HAP-1 (cell line): ENCODE results near the gene SNRNP200.

Source experiments
- DNase-seq, 2 experiments: peaks; one replicate each; pipeline ENCODE4 v3.0.0-alpha.2; 2016 to 2020; ENCODE audit warnings: low spot score in 2 of 2
- H3K27me3 ChIP-seq: fragments of 250-450 bp; sonication (Bioruptor Pico); 2 replicates; pipeline ENCODE4 v1.5.1; 2020; ENCODE audit warnings: low read depth, mild to moderate bottlenecking, moderate library complexity
- H3K36me3 ChIP-seq: fragments of 250-450 bp; sonication (Bioruptor Pico); replicated peaks from 2 replicates; pipeline ENCODE4 v1.5.1; 2020; ENCODE audit warnings: mild to moderate bottlenecking
- H3K4me1 ChIP-seq: fragments of 250-450 bp; sonication (Bioruptor Pico); 2 replicates; pipeline ENCODE4 v1.5.1; 2020; ENCODE audit warnings: mild to moderate bottlenecking
- H3K4me3 ChIP-seq: fragments of 250-450 bp; sonication (Bioruptor Pico); 2 replicates; pipeline ENCODE4 v1.5.1; 2020; ENCODE audit warnings: mild to moderate bottlenecking, moderate library complexity
- H3K9me3 ChIP-seq: fragments of 250-450 bp; sonication (Bioruptor Pico); 2 replicates; pipeline ENCODE4 v1.5.1; 2020; ENCODE audit warnings: mild to moderate bottlenecking, moderate library complexity
- in situ Hi-C: fragments of 300-500 bp; cut with MboI; formaldehyde crosslinking; loops from 3 replicates; pipeline ENCODE4 v1.14.3; 2020; ENCODE audit warnings: low sequenced_read_pairs, inconsistent platforms, mixed read lengths

Gene SNRNP200

DNA sequence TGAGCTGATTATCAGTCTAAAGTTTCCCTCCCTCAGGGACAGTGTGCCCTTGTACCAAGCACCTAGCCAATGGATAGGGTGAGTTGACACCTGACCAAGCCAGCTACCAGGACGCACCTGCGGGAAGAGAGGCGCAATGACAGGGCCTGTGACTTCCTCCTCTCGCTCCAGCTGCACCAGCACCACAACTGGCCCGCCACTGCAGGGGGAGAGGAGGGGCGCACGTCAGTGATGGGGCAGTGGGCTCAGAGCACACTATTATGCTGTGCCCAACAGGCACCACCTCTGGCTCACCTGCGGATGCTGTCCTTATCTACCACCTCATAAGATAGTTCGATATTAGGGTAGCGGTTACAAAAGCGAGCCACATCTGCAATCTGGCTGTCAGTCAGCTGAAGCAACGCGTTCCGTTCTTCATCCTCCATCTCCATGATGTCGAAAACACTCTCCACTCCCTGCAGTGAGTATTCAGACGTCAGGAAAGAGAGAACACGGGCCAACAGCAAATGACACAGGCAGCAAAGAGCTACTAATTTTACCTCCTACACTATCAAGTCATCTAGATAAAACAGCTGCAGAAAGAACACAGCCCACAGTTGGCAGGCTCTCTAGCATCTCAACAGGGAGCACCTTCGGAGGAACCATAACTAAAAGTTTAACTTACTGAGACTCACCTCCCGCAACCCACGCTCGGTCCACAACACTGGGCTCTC lies 28.4 kb downstream of the SNRNP200 start:
- Histone ChIP-seq H3K9me3 (no peaks in the 10 kb centered on the region), H3K27me3 (no peaks in the 10 kb centered on the region), H3K4me3 (no peak overlapping the region), H3K36me3 (peaks cover 87% of the 10 kb centered on the region), H3K4me1 (no peaks in the 10 kb centered on the region)
- no peak for DNase-seq
- in situ Hi-C loops: no loop called here

- in situ Hi-C loops: no loop called here
- no peaks in the 10 kb centered on the region for H3K4me1 ChIP-seq
- DNase-seq: no peak
- no peak overlapping the region for H3K4me3 ChIP-seq
- H3K36me3 ChIP-seq: peaks cover 87% of the 10 kb centered on the region
- no peaks in the 10 kb centered on the region for H3K9me3 ChIP-seq
- no peaks in the 10 kb centered on the region for H3K27me3 ChIP-seq
Observed at GRCh38 chr2:96274355-96275056, 30.8 kb downstream of the SNRNP200 start.

DNA sequence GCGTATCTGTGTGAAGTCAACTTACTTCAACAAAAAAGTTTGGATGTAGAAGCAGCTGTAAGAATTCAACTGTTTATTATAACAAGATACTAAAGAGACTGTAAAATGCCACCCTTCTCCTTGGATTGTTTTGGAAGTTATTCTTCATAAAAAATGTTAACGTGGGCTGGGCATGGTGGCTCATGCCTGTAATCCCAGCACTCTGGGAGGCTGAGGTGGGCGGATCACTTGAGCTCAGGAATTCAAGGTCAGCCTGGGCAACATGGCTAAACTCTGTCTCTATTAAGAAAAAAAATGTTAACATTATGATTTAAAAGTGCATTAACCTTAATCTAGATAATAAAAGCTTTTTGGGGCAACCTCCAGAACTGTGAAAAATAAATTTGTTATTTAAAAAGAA lies 31.6 kb downstream of the SNRNP200 start:
- no peaks in the 10 kb centered on the region for H3K27me3 ChIP-seq
- DNase-seq: no peak
- no peaks in the 10 kb centered on the region for H3K9me3 ChIP-seq
- H3K4me1 ChIP-seq: no peaks in the 10 kb centered on the region
- peaks cover 87% of the 10 kb centered on the region for H3K36me3 ChIP-seq
- in situ Hi-C loops: no loop called here
- H3K4me3 ChIP-seq: no peak overlapping the region

DNA sequence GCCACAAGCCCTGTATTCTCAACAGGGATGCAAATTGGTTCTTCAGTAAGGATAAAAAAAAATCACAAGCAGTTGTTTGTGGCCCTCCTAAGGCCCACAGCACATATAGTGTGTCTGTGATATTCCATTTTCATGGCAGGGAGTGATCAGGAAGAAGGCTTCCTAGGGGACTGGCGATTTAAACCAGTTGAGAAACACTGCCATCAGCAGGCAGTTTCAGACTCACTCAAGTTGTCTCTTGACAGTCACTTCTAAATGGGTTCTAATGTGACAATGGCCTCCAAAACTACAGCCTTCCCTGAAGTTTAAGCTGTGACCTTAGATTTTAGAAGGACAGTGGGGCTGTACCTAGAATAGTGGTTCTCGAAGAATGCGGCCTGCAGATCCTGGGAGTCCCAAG lies 33.4 kb downstream of the SNRNP200 start:
- H3K36me3 ChIP-seq: peaks cover 85% of the 10 kb centered on the region
- DNase-seq: no peak
- in situ Hi-C loops: no loop called here
- H3K9me3 ChIP-seq: no peaks in the 10 kb centered on the region
- H3K4me3 ChIP-seq: no peak overlapping the region
- no peaks in the 10 kb centered on the region for H3K4me1 ChIP-seq
- H3K27me3 ChIP-seq: no peaks in the 10 kb centered on the region

DNA sequence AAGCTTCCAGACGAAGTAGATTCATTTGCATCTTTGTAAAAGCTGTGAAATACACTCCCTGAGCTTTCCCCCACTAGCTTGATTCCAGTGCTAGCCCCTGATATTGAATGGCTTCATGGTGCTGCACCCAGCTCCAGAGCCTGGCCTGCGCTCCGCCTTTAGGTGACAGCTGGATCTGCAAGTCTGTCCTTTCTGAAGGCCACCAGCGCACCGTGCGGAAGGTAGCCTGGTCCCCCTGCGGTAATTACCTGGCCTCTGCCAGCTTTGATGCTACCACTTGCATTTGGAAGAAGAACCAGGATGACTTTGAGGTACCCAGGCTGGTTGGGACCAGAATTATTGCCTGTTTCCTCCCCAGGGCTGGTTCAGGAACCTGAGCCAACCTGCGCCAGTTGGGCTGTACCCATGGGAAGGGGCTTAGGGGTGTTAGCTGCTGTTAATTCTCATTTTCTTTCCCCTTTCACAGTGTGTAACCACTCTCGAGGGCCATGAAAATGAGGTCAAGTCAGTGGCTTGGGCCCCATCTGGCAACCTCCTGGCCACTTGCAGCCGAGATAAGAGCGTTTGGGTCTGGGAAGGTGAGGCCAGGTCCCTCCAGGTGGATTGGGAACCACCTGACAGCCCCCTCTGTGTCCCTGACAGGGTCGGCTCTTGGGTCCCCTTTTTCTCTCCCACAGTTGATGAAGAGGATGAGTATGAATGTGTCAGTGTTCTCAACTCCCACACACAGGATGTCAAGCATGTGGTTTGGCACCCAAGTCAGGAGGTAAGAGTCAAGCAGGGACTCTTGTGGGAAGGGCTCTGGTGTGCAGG lies 38.0 kb downstream of the SNRNP200 start:
- in situ Hi-C loops: no loop called here
- Histone ChIP-seq H3K9me3 (no peaks in the 10 kb centered on the region), H3K36me3 (peaks cover 51% of the 10 kb centered on the region), H3K27me3 (no peaks in the 10 kb centered on the region), H3K4me1 (peaks cover 9% of the 10 kb centered on the region), H3K4me3 (peak overlapping the region; percentile 96)
- DNase-seq: peak; percentile 24 to 71

DNA sequence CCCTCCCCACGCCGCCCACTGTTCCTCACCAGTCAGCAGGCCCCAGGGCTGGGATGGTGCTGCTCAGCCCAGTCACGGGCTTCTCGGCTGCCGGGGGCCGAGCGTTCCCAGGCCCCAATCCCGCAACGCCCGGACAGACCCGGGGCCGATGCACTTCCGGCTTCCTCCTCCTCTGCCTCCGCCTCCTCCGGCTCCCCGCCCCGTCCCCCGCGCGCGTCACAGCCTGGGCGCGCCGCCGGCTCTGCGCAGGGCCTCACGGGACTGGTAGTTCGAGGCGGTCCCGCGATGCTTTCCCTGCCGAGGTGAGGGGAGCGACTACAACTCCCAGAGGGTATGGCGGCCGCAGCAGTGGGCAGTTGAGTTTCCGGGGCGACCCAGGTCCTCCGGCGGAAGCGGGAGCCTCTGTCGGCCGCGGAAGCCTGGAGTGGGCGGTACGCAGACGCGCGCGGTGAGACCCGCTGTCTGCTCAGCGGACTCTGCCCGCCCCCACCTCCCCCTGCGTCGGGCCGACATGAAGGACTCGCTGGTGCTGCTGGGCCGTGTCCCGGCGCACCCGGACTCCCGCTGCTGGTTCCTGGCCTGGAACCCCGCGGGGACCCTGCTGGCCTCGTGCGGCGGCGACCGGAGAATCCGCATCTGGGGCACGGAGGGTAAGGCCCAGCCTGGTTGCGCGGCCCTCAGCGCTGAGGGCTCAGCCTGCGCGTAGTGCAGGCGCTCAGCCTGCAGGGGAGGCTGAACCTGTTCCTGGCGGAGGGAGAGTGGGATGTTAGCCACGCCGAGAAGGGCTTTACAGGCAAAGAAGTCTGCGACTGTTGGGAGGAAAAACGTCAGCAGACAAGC lies 39.3 kb downstream of the SNRNP200 start, which contains the start of the genes CIAO1 and TMEM127:
Gene CIAO1, plus strand, starts transcription at position 386 of the 840 bp plus-strand sequence. Its CDS starts 126 bp downstream, at position 512.
Gene TMEM127, minus strand, starts transcription at position 158 of the 840 bp plus-strand sequence. CDS start 616 bp downstream, outside the sequence.
- Histone ChIP-seq H3K4me3 (peak within 1 kb of the TSS; percentile 96), H3K4me1 (peaks cover 9% of the 10 kb centered on the region), H3K36me3 (peaks cover 43% of the 10 kb centered on the region), H3K9me3 (no peaks in the 10 kb centered on the region), H3K27me3 (no peaks in the 10 kb centered on the region)
- in situ Hi-C loops: no loop called here
- peak; percentile 98 to 99 for DNase-seq

GRCh38 chr2:96265349-96265839 lies 40.0 kb downstream of the SNRNP200 start:
- DNase-seq: peak; percentile 4 to 71
- in situ Hi-C loops: no loop called here

GRCh38 chr2:96264656-96265348 lies 40.5 kb downstream of the SNRNP200 start:
- peak overlapping the region; percentile 96 for H3K4me3 ChIP-seq
- in situ Hi-C loops: loop anchor here (5.0 kb wide), 1 partner anchor 63 kb away; no protein-coding TSS in a partner anchor

More at GRCh38 chr2:96265349-96265839, 40.0 kb downstream of the SNRNP200 start:
- peaks cover 41% of the 10 kb centered on the region for H3K36me3 ChIP-seq
- H3K4me1 ChIP-seq: peaks cover 12% of the 10 kb centered on the region
- H3K27me3 ChIP-seq: no peaks in the 10 kb centered on the region
- no peaks in the 10 kb centered on the region for H3K9me3 ChIP-seq
- H3K4me3 ChIP-seq: peak overlapping the region; percentile 96

DNA sequence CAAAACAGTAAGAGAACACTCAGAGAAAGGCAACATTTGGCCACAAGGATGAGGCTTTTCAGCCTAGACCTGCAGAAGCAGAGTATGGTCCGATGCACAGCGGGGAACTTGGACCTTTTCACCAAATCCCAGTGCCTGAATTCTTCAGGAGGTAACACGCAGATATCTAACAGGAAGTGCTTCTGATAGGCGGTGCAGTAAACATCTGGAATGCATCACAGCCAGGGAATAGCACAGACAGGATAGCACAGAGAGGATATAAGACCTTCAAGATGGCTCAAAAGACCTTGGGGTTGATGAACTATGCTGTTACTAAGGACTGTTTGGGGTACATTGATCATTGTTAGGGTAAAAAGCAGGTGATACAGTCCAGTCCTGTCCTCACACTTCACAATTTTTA lies 41.3 kb downstream of the SNRNP200 start:
- in situ Hi-C loops: loop anchor here (5.0 kb wide), 1 partner anchor 62 kb away; no protein-coding TSS in a partner anchor
- Histone ChIP-seq H3K4me3 (peak overlapping the region; percentile 96; the same call in 1 of the 2 replicates), H3K36me3 (peaks cover 42% of the 10 kb centered on the region), H3K9me3 (no peaks in the 10 kb centered on the region), H3K27me3 (no peaks in the 10 kb centered on the region), H3K4me1 (peaks cover 12% of the 10 kb centered on the region)
- no peak for DNase-seq

More at GRCh38 chr2:96264656-96265348, 40.5 kb downstream of the SNRNP200 start:
- H3K9me3 ChIP-seq: no peaks in the 10 kb centered on the region
- DNase-seq: peak; percentile 53 to 62
- H3K36me3 ChIP-seq: peaks cover 45% of the 10 kb centered on the region
- H3K4me1 ChIP-seq: peaks cover 12% of the 10 kb centered on the region
- no peaks in the 10 kb centered on the region for H3K27me3 ChIP-seq

- H3K36me3 ChIP-seq: peaks cover 24% of the 10 kb centered on the region
- no peak overlapping the region for H3K4me3 ChIP-seq
- in situ Hi-C loops: loop anchor here (5.0 kb wide), 1 partner anchor 60 kb away; no protein-coding TSS in a partner anchor
- peaks cover 12% of the 10 kb centered on the region for H3K4me1 ChIP-seq
- no peak for DNase-seq
- H3K9me3 ChIP-seq: no peaks in the 10 kb centered on the region
- no peaks in the 10 kb centered on the region for H3K27me3 ChIP-seq
Observed at GRCh38 chr2:96262306-96262705, 43.0 kb downstream of the SNRNP200 start.

DNA sequence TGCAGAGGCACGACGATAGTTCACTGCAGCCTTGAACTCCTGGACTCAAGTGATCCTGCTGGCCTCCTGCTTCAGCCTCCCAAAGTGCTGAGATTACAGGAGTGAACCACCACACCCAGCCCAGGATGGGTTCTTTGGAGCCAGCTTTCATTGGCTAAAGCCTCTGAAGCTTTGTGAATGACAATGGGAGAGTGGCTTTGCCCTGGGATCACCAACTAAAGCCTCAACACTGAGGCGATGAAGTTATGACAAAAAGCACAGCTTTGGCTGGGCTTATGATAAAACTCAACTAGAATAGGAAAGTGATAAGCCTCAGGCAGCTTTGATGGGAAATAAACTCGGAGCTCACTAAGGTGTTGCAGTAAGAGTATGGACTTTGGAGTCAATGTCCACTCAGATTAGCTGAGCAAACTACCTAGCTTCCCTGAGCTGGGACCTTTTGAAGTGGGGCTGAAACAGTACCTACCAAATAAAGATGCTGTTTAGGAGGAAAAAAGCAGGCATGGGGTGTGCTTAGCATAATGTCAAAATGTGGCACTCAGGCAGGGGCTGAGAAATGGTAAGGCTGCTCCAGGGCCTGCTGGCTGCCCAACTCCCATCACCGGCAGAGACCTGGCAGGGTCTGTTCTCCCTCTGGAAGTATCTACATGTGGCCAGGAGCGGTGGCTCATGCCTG lies 43.9 kb downstream of the SNRNP200 start:
- DNase-seq: no peak
- no peaks in the 10 kb centered on the region for H3K27me3 ChIP-seq
- no peak overlapping the region for H3K4me3 ChIP-seq
- peaks cover 22% of the 10 kb centered on the region for H3K36me3 ChIP-seq
- H3K9me3 ChIP-seq: no peaks in the 10 kb centered on the region
- in situ Hi-C loops: loop anchor here (5.0 kb wide), 1 partner anchor 59 kb away; no protein-coding TSS in a partner anchor
- peaks cover 12% of the 10 kb centered on the region for H3K4me1 ChIP-seq
